GM18511 (cell line): ENCODE measurements around the gene IL17C.

Experiments
- ATAC-seq: cut with Tn5 transposase; IDR thresholded peaks from one replicate; pipeline ENCODE4 v1.9.1; 2021; ENCODE audit warnings: mild to moderate bottlenecking, moderate library complexity; ENCODE audit not compliant: unreplicated experiment

The IL17C gene

DNA sequence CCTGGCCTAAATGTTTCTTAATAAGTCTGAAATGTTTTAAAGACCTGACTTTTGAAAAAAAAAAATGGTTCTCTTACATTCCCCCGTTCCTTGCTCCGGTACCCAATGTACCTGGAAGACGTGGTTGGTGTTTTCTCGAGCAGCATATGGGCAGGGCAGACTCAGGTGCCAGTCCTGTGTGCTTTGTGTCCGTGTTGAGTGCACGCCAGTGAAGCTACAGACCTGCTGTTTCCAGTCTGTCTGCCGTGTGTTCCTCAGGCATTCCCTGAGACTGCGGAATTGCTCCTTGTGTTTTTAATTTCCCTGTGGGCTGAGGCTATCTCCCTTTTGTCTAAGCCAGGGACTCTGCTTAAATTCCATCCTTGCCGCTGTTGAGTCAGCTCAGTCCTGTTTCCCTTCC lies 11.7 kb upstream of the IL17C start:
- no peak for ATAC-seq

DNA sequence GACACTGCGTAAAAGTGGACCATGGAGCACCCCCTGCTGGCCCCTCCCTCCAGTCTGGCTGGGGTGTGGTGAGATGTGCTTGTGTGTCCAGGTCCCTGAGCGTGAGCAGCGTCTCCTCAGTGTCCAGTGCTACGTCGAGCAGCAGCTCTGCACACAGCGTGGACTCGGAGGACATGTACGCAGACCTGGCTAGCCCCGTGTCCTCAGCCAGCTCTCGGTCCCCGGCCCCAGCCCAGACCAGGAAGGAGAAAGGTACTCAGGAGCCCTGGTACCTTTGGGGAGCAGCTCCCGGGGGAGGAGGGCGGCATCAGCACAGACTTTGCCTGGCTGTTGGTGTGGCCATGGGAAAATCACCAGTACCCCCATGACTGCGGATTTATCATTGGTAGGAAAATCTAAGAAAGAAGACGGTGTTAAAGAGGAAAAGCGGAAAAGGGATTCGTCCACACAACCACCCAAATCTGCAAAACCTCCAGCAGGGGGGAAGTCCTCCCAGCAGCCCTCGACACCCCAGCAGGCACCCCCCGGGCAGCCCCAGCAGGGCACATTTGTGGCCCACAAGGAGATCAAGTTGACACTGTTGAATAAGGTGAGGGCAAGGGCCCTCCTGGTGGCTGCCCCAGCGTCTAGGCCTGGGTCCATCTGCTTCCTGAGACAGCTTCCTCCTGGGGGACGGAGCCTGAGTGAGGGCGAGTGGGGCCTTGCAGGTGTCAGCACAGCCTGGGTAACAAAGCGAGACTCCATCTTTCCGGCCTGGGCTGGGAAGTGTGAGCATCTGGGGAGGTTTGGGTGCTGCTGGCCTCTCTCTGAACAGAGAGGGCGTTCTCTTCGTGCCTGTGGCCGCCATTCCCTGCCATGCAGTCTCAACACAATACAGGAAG lies 10.6 kb upstream of the IL17C start:
- no peak for ATAC-seq

DNA sequence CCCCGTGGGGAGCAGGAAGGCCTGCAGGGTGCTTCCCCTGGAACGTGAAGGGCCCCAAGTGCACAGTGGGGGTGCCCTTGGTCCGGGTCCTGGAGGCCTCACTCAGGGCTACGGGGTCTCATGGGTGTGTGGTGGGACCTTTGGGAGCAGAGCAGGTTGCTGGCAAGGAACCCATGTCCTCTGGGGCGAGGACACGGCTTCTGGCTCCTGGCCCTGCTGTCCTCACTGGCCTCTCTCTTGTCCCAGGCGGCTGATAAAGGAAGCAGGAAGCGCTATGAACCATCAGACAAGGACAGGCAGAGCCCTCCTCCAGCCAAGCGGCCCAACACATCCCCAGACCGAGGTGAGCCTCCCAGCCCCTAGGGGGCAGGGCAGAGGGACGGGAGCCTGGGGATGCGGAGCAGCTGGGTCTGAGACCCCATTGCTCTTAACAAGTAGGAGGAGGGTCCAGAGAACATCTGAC lies 9.8 kb upstream of the IL17C start:
- ATAC-seq, result no peak

DNA sequence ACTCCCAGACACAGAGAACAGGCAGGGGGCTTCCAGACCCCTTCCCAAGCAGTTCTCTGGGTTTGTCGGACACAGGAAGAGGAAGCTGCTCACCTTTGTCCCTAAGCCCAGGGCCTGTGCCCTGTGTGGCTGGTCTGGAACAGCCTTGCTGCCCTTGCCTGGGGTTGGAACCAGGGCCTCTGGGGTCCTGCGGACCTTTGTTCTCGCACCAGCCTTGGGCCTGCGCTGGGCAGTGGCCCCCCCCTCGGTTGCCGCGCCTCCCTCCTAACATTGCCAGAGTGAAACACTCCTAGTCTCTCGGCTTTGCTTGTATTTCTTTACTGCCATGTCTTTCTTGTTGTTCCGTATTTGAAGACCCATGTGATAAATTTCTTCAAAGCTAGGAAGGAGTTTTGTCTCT lies 8.5 kb upstream of the IL17C start:
- ATAC-seq, result no peak

DNA sequence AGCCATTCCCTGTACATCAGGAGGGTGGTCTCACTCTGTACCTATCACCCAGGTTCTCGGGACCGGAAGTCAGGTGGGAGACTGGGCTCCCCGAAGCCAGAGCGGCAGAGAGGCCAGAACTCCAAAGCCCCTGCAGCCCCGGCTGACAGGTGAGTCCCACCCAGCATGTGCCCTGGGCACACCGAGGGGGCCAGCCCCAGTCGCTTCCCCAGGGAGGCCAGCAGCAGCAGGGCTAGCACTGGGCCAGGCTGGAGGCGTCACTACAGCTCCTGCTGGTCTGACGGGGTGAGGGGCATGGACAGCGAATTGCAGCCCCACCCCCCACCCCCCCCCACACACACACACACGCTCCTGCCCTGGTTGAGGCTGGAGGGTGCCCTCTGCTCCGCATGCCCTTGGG lies 7.9 kb upstream of the IL17C start:
- no peak for ATAC-seq

DNA sequence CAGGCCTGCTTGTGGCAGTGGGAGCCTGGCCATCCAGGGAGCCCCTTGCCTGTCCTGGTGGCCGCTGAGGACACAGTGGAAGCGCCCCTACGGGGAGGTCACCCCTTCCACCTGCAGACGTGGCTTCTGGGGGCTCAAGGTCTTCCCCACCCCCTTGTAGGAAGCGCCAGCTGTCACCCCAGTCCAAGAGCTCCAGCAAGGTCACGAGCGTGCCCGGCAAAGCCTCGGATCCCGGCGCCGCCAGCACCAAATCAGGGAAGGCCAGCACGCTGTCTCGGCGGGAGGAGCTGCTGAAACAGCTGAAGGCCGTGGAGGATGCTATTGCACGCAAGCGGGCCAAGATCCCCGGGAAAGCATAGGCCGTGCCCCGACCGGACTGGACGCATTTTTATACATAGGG lies 7.4 kb upstream of the IL17C start:
- ATAC-seq, result no peak

DNA sequence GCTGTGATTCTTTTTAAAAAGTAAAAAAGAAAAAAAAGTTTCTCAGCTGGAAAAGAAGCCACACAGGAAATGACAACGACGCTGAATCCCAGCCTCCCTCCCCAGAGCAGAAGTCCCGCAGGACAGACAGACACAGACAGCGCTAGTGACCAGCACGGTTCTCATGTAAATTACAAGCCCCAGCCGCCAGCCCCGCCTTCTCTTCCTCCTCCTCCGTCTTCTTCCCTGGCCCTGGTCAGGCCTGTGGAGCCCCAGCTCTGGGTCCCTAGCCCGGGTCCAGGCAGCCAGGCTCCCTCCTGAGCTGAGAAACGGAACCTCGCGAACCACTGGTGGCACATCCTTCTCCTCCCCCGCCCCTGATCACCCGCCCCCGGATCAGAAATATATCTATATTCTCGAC lies 7.0 kb upstream of the IL17C start:
- no peak for ATAC-seq

DNA sequence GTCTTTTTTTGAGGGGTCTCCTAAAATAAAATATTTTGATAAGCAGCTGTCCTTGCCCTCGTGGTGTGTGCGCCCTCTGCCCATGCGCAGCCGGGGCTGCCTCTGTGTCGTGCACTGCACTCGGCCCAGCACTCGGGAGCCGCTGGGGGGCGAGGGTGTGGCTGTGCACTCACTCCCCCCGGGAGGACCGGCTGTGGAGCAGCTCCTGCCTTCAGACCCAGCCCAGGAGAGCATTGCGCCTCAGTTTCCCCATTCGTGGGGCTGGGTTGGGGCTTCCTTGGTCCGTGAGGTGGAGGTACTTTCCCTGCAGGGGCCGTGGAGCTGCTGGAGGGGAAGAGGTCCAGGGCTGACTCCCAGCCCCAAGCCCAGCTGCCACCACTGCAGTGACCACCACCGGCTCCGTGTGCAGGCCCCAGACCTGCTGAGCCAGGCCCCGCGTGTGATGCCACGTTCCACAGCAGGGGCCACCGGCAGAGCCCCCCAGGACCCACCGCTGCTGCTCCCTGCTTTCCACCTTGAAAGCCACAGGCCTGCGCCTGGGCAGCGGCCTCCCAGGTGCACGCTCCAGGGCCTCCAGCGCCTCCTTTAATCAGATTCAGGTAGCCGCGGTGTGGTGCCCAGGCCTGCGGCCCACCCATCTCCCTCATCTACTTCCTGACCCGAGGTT lies 6.3 kb upstream of the IL17C start:
- no peak for ATAC-seq

DNA sequence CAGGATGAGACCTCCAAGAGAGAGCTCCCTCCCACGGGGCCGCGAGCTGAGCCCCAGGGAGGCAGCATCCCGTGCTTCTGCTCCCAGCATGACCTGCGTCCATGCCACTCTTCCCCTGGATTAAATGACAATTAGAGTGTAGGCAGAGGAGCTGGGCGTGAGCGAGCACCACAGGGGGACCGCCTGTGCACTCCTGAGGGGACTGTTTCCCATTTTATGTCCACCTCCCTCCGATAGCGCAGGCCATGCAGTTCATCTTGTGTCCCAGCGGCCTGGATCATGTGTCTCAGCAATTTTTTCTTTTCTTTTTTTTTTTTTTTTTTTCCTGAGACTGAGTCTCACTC lies 5.8 kb upstream of the IL17C start:
- no peak for ATAC-seq

DNA sequence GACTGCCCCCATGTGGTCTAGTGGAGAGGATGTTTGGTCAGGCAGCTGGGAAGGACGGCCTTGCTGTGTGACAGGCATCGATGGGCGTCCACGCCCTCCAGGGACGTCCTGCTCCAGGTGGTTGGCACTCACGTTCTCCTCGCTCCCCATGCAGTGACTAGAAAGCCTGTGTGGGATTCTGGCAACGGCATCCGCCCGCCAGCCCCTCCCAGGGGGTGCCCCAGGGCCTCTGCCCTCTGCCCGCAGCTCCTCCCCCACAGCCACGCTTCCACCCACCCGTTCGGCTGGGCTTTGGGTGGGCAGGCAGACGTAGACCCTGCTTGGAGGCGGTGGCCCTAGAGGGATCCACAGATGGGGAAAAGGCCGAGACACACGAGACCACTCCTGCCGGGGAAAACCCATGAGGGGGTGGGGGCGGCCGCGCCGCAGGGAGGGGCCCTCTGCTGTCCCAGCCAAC lies 4.7 kb upstream of the IL17C start:
- peak; percentile 43 for ATAC-seq

DNA sequence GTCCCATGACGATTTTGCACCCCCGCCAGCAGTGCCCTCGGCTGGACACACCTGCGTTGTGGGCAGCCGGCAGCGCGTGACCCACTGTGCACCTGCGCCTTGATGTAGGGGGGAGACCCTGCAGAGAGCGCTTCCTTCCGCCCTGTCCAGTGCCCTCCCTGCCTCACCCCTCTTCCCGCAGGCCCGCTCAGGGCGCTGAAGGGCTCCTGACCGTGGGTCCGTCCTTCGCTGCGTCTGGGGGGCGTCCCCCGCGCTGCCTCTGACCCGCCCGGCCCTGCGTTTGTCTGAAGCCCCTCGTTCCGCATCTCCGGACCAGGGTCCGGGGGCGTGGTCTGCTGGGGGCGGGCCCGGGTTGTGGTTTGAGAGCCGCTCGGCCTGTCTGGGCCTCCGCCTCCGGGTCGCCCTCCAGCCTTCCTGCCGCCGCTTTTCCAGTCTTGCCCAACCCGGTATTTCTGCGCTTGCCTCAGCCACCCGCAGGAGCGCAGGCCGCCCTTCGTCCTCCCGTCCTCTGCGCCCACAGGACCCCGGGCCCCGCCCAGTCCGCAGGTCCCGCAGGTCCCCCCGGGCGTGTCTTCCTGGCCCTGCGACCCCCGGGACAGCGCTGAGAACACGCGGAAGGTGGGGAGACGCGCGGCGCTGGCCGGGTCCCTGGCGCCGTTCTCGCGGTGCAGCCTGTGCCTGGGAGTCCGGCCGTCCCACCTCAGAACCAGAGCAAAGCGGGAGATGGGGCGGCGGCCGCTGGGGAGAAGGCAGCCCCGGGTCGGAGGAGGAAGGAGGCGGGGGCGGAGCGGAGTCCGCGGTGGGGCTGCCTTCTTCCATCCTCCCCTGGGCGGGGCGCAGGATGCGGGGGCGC lies 4.0 kb upstream of the IL17C start:
- peak; percentile 65 for ATAC-seq

DNA sequence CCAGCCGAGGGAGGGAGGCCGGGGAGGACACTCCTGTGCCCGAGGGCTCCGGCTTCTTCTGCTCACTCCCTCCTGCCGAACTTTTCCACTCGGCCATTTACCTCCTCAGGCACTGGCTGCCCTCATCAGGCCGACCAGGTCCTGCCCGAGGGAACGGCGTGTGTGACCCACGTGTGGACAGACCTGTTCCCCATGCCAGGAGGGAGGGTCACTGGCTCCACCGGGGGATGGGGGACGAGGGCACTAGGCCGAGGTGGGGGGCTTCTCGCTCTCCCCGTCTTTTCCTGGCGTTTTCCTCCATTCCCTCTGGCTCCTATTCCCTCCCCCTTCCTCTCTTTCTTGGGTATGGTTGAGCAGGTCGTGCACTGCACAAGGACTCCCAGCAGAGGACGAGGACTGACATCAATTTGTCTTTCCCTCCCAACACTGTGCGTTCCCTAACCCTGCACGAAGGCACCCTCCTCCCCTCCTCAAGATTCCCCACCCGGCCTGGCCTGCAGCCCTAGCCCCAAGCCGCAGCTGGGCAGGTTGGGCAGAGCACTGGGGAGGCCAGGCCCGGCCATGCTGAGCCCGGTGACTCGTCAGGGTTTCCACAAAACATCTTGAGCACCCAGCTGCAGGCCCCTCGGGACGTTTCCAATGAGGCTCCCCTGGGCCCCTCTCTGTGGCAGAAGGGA lies 3.2 kb upstream of the IL17C start:
- ATAC-seq, result no peak

DNA sequence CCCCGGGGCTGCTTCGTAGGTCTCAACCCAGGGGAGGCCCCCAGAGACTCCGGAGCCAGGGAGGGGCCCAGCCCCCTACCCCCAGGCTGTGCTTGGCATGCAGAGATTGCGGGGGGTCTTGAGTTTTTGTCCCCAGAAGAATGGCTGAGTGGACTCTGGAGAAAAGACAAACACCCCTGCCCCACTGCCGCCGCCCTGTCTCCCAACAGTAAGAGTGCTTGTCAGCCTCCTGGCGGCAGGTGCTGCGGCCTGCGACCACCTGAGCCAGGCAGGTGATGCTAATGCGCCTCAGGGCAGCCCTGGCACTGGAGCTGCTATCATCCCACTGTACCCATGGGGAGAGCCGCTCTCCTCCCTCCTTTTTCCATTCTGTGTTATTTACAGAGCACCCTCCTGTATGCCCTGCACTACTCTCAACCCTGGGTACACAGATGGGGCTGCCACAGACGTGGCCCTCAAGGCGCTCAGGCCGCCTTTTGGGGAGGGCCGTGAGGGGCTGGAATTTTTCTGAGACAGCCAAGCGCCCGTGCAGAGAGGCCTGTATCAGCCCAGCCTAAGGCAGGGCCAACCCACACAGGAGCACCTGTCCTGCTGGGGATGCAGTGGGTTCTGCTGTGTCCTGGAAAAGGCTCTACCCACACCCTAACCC lies 2.6 kb upstream of the IL17C start:
- ATAC-seq, result no peak

DNA sequence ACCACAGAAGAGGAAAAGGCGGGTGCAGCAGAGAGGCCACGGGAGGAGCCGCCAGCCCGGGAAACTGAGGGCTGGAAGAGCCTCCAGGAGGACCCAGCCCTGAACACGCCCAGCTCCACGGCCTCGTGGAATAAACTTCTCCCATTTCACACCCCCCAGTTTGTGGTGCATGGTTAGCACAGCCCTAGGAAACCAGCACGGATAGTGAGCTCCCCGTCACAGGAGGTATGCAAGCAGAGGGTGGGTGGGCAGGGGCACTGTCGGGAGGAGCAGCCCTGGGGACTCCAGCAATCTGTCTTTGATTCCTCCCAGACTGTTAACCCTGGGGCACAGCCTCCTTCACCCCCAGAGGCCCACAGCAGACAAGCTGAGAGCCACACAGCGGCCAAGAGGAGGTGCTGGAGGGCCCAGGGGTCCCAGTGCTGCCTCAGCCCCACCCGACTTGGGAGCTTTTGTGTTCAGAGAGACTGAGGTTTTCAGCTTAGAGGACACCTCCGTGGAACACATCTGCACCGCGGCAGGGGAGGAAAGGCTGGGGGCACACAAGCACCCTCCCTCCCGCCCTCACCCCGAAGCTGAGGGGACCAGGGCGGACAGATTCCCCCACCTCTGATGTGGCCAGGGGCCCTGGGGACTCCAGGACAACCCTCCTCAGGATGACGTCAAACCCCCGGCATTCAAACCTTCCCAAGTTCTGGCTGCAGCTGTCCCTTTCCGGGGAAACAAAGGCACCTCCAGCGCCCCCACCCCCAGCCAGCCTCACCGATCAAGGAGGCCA lies 1.7 kb upstream of the IL17C start:
- ATAC-seq, result no peak

DNA sequence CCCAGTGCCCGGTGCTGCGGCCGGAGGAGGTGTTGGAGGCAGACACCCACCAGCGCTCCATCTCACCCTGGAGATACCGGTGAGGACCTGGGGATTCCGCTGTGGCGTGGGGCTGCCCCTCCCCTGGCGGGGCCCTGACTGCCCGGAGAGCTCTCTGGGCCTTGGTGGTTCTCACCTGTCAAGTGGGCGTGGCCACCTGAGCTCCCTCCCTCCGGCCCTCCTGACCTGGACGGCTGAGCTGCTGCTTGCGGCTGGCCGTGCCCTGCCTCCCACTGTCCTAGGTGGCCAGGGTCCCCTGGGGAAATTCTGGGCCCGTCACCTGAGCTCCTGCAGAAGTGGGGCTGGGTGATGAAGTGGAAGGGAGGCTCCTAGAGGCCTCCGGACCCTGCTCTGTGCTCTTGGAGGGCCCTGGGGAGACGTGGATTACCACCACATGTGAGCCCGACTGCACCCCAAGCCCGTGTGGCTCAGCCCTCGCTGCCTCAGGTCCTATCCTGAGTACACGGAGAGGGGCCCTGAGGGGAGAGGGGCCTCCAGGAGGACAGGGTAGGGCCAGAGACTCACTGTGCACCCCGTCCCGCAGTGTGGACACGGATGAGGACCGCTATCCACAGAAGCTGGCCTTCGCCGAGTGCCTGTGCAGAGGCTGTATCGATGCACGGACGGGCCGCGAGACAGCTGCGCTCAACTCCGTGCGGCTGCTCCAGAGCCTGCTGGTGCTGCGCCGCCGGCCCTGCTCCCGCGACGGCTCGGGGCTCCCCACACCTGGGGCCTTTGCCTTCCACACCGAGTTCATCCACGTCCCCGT lies 1.1 kb downstream of the IL17C start:
- ATAC-seq, result no peak

DNA sequence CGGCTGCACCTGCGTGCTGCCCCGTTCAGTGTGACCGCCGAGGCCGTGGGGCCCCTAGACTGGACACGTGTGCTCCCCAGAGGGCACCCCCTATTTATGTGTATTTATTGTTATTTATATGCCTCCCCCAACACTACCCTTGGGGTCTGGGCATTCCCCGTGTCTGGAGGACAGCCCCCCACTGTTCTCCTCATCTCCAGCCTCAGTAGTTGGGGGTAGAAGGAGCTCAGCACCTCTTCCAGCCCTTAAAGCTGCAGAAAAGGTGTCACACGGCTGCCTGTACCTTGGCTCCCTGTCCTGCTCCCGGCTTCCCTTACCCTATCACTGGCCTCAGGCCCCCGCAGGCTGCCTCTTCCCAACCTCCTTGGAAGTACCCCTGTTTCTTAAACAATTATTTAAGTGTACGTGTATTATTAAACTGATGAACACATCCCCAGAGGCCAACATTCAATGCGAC lies 1.7 kb downstream of the IL17C start:
- ATAC-seq, result no peak

DNA sequence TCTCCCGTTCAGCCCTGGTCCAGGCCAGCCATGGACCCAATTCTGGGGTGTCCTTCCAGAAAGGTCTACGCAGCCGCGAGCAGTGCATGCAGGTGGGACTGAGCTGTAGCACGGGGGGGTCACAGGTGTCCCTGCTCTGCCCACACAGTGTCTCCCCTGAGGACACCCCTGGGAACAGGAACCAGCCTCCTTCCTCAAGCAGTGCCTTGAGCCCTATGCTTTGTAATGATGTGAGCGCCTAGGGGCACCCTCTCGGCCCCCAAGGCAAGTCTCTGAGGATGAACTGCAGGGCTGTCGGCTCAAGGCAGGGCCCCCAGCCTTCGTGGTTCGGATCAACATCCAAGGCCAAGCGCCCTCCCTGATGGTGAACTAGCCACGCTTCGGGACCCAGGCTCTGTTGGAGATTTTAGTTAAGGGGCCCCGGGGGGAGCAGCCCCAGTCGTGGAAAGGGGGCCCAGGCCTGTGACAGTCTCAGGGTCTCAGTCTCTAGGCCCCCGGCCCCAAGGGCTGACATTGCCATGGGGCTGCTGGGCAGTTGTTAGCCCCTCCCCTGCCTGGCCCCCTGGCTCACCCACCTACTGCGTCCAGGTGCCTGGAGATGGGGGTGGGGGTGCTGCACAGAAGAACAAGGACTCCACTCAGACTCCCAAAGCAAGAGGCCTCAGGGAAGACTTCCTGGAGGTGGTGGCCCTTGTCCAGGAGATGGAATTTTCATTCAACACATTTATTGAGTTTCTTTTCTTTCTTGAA lies 2.3 kb downstream of the IL17C start:
- no peak for ATAC-seq
